Measurements from ENCODE around the gene ZFPM1.

- TF ChIP-seq CTCF (IDR thresholded peaks at IDR 0.05) (no peak), POLR2A (IDR thresholded peaks at IDR 0.05) (no peak)
Measured at GRCh38 chr16:88432174-88432573, 20.9 kb upstream of the ZFPM1 start.
